ENCODE measurements around the gene FMNL2. TPM values are rescaled to one million over a fixed set of nuclear protein-coding genes. Genes with fewer than 3 reads are reported as not detected.

The FMNL2 gene
- total RNA-seq, 1 experiment from 2014 or later: 38.2 TPM

GRCh38 chr2:152460567-152460966 lies 125.6 kb downstream of the FMNL2 start:
- ChIA-PET CTCF (no interaction called here), POLR2A (no interaction called here)
- no peak overlapping the region for H3K27ac Mint-ChIP-seq (ENCODE audit: unreplicated experiment)
- intact Hi-C loops (cut with micrococcal nuclease; ENCODE audit: unreplicated experiment): no loop called here
- H3K9me3 ChIP-seq: no peaks in the 10 kb centered on the region
- no peak for TF ChIP-seq CTCF (IDR thresholded peaks at IDR 0.05; ENCODE audit: insufficient read depth in 1 of 2, low read depth in 1 of 2, low read length in 1 of 2, severe bottlenecking in 1 of 2, unreplicated experiment in 1 of 2)
- no peaks in the 10 kb centered on the region for H3K36me3 Mint-ChIP-seq (ENCODE audit: insufficient read depth, unreplicated experiment)
- H3K4me1 ChIP-seq: 0 out of 2 replicates have a peak, but pooled peaks cover 1% of the 10 kb centered on the region
- DNase-seq: no peak
- H3K4me1 Mint-ChIP-seq (ENCODE audit: low read depth, unreplicated experiment): peaks cover 13% of the 10 kb centered on the region
- H3K27me3 Mint-ChIP-seq (ENCODE audit: insufficient read depth, unreplicated experiment): no peaks in the 10 kb centered on the region
- H3K4me3 Mint-ChIP-seq (ENCODE audit: unreplicated experiment): no peak overlapping the region
- H3K9me3 Mint-ChIP-seq (ENCODE audit: unreplicated experiment): no peaks in the 10 kb centered on the region
- no peak overlapping the region for H3K4me3 ChIP-seq (ENCODE audit: low read depth, low read length)
- no TSS peak for BruUV-seq (replicated peaks)
- no peaks in the 10 kb centered on the region; the same call in 1 of the 2 replicates for H3K27me3 ChIP-seq (replicated peaks; ENCODE audit: control insufficient read depth, insufficient read depth, low read length)
- H3K36me3 ChIP-seq (ENCODE audit: control insufficient read depth, insufficient read depth, low read length): no peaks in the 10 kb centered on the region

DNA sequence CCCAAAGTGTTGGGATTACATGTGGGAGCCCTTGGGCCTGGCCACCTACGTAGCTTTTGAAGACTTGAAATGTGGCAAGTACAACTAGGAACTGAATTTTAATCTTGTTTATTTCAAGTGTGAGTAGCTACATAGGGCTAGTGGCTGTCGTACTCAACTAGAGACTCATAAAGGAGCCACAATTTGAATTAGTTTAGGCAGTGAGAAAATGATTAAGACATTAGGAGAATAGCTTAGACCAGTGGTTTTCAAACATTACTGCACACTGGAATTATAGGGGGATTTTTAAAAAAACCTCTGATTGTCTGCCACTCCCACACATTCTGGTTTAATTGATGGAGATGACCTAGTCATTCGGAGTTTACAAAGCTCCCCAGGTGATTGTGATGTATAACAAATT lies 127.1 kb downstream of the FMNL2 start:
- Mint-ChIP-seq H3K27me3 (ENCODE audit: insufficient read depth, unreplicated experiment) (no peaks in the 10 kb centered on the region), H3K36me3 (ENCODE audit: insufficient read depth, unreplicated experiment) (no peaks in the 10 kb centered on the region), H3K9me3 (ENCODE audit: unreplicated experiment) (no peaks in the 10 kb centered on the region), H3K27ac (ENCODE audit: unreplicated experiment) (no peak overlapping the region), H3K4me3 (ENCODE audit: unreplicated experiment) (no peak overlapping the region), H3K4me1 (ENCODE audit: low read depth, unreplicated experiment) (peaks cover 28% of the 10 kb centered on the region)
- intact Hi-C loops (cut with micrococcal nuclease; ENCODE audit: unreplicated experiment): no loop called here
- H3K9me3 ChIP-seq: no peaks in the 10 kb centered on the region
- no peaks in the 10 kb centered on the region for H3K36me3 ChIP-seq (ENCODE audit: control insufficient read depth, insufficient read depth, low read length)
- H3K4me1 ChIP-seq: peaks cover 15% of the 10 kb centered on the region; the same call in 1 of the 2 replicates
- POLR2A ChIA-PET: no interaction called here
- no peak for DNase-seq
- CTCF ChIA-PET: no interaction called here
- TF ChIP-seq CTCF (IDR thresholded peaks at IDR 0.05; ENCODE audit: insufficient read depth in 1 of 2, low read depth in 1 of 2, low read length in 1 of 2, severe bottlenecking in 1 of 2, unreplicated experiment in 1 of 2): no peak
- BruUV-seq (replicated peaks): no TSS peak
- no peak overlapping the region for H3K4me3 ChIP-seq (ENCODE audit: low read depth, low read length)
- no peaks in the 10 kb centered on the region; the same call in 1 of the 2 replicates for H3K27me3 ChIP-seq (replicated peaks; ENCODE audit: control insufficient read depth, insufficient read depth, low read length)

- Mint-ChIP-seq H3K4me1 (ENCODE audit: low read depth, unreplicated experiment) (peaks cover 34% of the 10 kb centered on the region), H3K36me3 (ENCODE audit: insufficient read depth, unreplicated experiment) (no peaks in the 10 kb centered on the region), H3K27ac (ENCODE audit: unreplicated experiment) (no peak overlapping the region), H3K27me3 (ENCODE audit: insufficient read depth, unreplicated experiment) (no peaks in the 10 kb centered on the region), H3K9me3 (ENCODE audit: unreplicated experiment) (no peaks in the 10 kb centered on the region), H3K4me3 (ENCODE audit: unreplicated experiment) (no peak overlapping the region)
- no peak for TF ChIP-seq CTCF (IDR thresholded peaks at IDR 0.05; ENCODE audit: insufficient read depth in 1 of 2, low read depth in 1 of 2, low read length in 1 of 2, severe bottlenecking in 1 of 2, unreplicated experiment in 1 of 2)
- ChIA-PET POLR2A (no interaction called here), CTCF (no interaction called here)
- intact Hi-C loops (cut with micrococcal nuclease; ENCODE audit: unreplicated experiment): no loop called here
- no peaks in the 10 kb centered on the region for H3K36me3 ChIP-seq (ENCODE audit: control insufficient read depth, insufficient read depth, low read length)
- no peak for DNase-seq
- peaks cover 21% of the 10 kb centered on the region; the same call in 1 of the 2 replicates for H3K4me1 ChIP-seq
- no peaks in the 10 kb centered on the region for H3K9me3 ChIP-seq
- BruUV-seq (replicated peaks): no TSS peak
- no peak overlapping the region for H3K4me3 ChIP-seq (ENCODE audit: low read depth, low read length)
- H3K27me3 ChIP-seq (replicated peaks; ENCODE audit: control insufficient read depth, insufficient read depth, low read length): no peaks in the 10 kb centered on the region; the same call in 1 of the 2 replicates
Observed at GRCh38 chr2:152462779-152463178, 127.8 kb downstream of the FMNL2 start.
